CD8-positive, alpha-beta memory T cell (primary cell): Measurements from ENCODE around the gene ATP1B4. TPM values are rescaled to one million over a fixed set of nuclear protein-coding genes. Genes with fewer than 3 reads are reported as not detected.

Experiments
- CTCF ChIA-PET: fragments of 350-600 bp; sonication (Branson Sonifier 250); formaldehyde crosslinking; loops from one replicate; lab custom pipeline; 2021; ENCODE audit warnings: antibody characterized with exemption; lab: Charles Lee
- POLR2A ChIA-PET: fragments of 350-600 bp; sonication (Branson Sonifier 250); formaldehyde crosslinking; loops from one replicate; lab custom pipeline; 2021; ENCODE audit warnings: antibody characterized with exemption; lab: Charles Lee
- DNase-seq, 5 donors: peaks; one replicate each; pipeline versions ENCODE4 v3.0.0 to v3.0.0-alpha.2; 2020 to 2022; ENCODE audit warnings: mixed read lengths in 1 of 5
- H3K27ac ChIP-seq: one replicate; pipeline ENCODE4 v1.7.0; 2013; ENCODE audit warnings: low read depth, mild to moderate bottlenecking, low read length, moderate library complexity
- H3K27me3 ChIP-seq: 2 replicates; pipeline ENCODE4 v1.7.0; 2013; ENCODE audit warnings: low read length, mild to moderate bottlenecking; ENCODE audit not compliant: insufficient read depth, poor library complexity, severe bottlenecking
- H3K36me3 ChIP-seq: 2 replicates; pipeline ENCODE4 v1.7.0; 2013; ENCODE audit warnings: mild to moderate bottlenecking, low read length, moderate library complexity; ENCODE audit not compliant: insufficient read depth
- H3K4me1 ChIP-seq: 2 replicates; pipeline ENCODE4 v1.7.0; 2013; ENCODE audit warnings: mild to moderate bottlenecking, low read length, moderate library complexity; ENCODE audit not compliant: insufficient read depth
- H3K4me3 ChIP-seq: 2 replicates; pipeline ENCODE4 v1.7.0; 2013; ENCODE audit warnings: mild to moderate bottlenecking, low read length
- H3K9me3 ChIP-seq: 2 replicates; pipeline ENCODE4 v1.7.0; 2013; ENCODE audit warnings: mild to moderate bottlenecking, low read length
- H3K27ac Mint-ChIP-seq, 8 donors: one replicate each; pipeline ENCODE4 v1.8.0; 2020 to 2021; ENCODE audit warnings: mixed read lengths in 8 of 8, mild to moderate bottlenecking in 6 of 8, inconsistent platforms in 3 of 8, moderate library complexity in 3 of 8
- H3K27me3 Mint-ChIP-seq, 2 donors: one replicate each; pipeline ENCODE4 v1.8.0; 2020 to 2021; ENCODE audit warnings: mixed read lengths in 2 of 2, mild to moderate bottlenecking in 1 of 2, moderate library complexity in 1 of 2
- H3K36me3 Mint-ChIP-seq, 3 donors: one replicate each; pipeline ENCODE4 v1.8.0; 2020 to 2021; ENCODE audit warnings: mixed read lengths in 3 of 3, inconsistent platforms in 1 of 3, mild to moderate bottlenecking in 1 of 3
- H3K4me1 Mint-ChIP-seq, 3 donors: one replicate each; pipeline ENCODE4 v1.8.0; 2020 to 2021; ENCODE audit warnings: mixed read lengths in 3 of 3, inconsistent platforms in 1 of 3, mild to moderate bottlenecking in 1 of 3
- H3K4me3 Mint-ChIP-seq, 7 donors: one replicate each; pipeline ENCODE4 v1.8.0; 2020 to 2021; ENCODE audit warnings: mixed read lengths in 7 of 7, mild to moderate bottlenecking in 6 of 7, moderate library complexity in 4 of 7, inconsistent platforms in 2 of 7
- H3K9me3 Mint-ChIP-seq, 5 donors: one replicate each; pipeline ENCODE4 v1.8.0; 2020 to 2022; ENCODE audit warnings: mixed read lengths in 5 of 5, mild to moderate bottlenecking in 3 of 5, moderate library complexity in 2 of 5, inconsistent platforms in 1 of 5
- polyA plus RNA-seq: library from polyadenylated mRNA; unstranded; fragments of 300-500 nt; fragmentation: Illumina TruSeq; gene quantifications from one replicate; pipeline ENCODE4 v1.2.3, GENCODE V29; 2021
- total RNA-seq, 2 experiments: library from RNA; stranded (reverse); gene quantifications; one replicate each; pipeline ENCODE4 v1.2.3, GENCODE V29; 2021

Gene ATP1B4
- total and polyA plus RNA-seq, 3 experiments from 2014 or later = not detected

GRCh38 chrX:120377715-120378114, 15.8 kb downstream of the ATP1B4 start:
- Mint-ChIP-seq H3K27ac (no peak overlapping the region), H3K4me1 (peaks cover 3 to 7% (median 6%) of the 10 kb centered on the region in 3 donors), H3K27me3 (peaks cover 0 to 3% of the 10 kb centered on the region in 2 donors), H3K9me3 (no peaks in the 10 kb centered on the region), H3K4me3 (no peak overlapping the region), H3K36me3 (no peaks in the 10 kb centered on the region)
- no peaks in the 10 kb centered on the region for H3K27me3 ChIP-seq
- no peaks in the 10 kb centered on the region for H3K36me3 ChIP-seq
- no peak for DNase-seq
- ChIA-PET CTCF (no interaction called here), POLR2A (no interaction called here)
- H3K9me3 ChIP-seq = no peaks in the 10 kb centered on the region
- no peaks in the 10 kb centered on the region for H3K4me1 ChIP-seq
- no peak overlapping the region for H3K27ac ChIP-seq
- H3K4me3 ChIP-seq = no peak overlapping the region

GRCh38 chrX:120378570-120378969, 16.7 kb downstream of the ATP1B4 start:
- H3K27ac Mint-ChIP-seq = no peak overlapping the region

GRCh38 chrX:120379937-120380681, 18.2 kb downstream of the ATP1B4 start:
- ChIA-PET POLR2A (no interaction called here), CTCF (interaction anchor here (2.1 kb wide), 1 partner anchor 71 kb away, joined by 15 read pairs; no protein-coding TSS in a partner anchor)

More at GRCh38 chrX:120378570-120378969, 16.7 kb downstream of the ATP1B4 start:
- H3K9me3 ChIP-seq = no peaks in the 10 kb centered on the region
- no peaks in the 10 kb centered on the region for H3K36me3 ChIP-seq
- H3K9me3 Mint-ChIP-seq = no peaks in the 10 kb centered on the region
- H3K27me3 Mint-ChIP-seq = peaks cover 2 to 3% of the 10 kb centered on the region in 2 donors
- no peak for DNase-seq
- no peak overlapping the region for H3K4me3 Mint-ChIP-seq
- H3K27me3 ChIP-seq = no peaks in the 10 kb centered on the region
- H3K4me1 ChIP-seq = no peaks in the 10 kb centered on the region
- H3K4me1 Mint-ChIP-seq = peaks cover 3 to 7% (median 6%) of the 10 kb centered on the region in 3 donors
- H3K4me3 ChIP-seq = no peak overlapping the region
- no peak overlapping the region for H3K27ac ChIP-seq
- ChIA-PET CTCF (no interaction called here), POLR2A (no interaction called here)
- H3K36me3 Mint-ChIP-seq = no peaks in the 10 kb centered on the region

GRCh38 chrX:120380699-120381098, 18.8 kb downstream of the ATP1B4 start:
- peaks cover 0 to 2% (median 0%) of the 10 kb centered on the region in 5 donors for H3K9me3 Mint-ChIP-seq
- H3K36me3 Mint-ChIP-seq = no peaks in the 10 kb centered on the region
- Histone ChIP-seq H3K36me3 (no peaks in the 10 kb centered on the region), H3K9me3 (no peaks in the 10 kb centered on the region), H3K4me3 (no peak overlapping the region), H3K27ac (no peak overlapping the region), H3K4me1 (no peaks in the 10 kb centered on the region), H3K27me3 (no peaks in the 10 kb centered on the region)
- ChIA-PET CTCF (interaction anchor here (0.7 to 2.1 kb wide), 5 partner anchors 16 to 97 kb away, joined by 3 to 15 read pairs (median 5); no protein-coding TSS in a partner anchor), POLR2A (no interaction called here)
- peaks cover 3 to 7% (median 6%) of the 10 kb centered on the region in 3 donors for H3K4me1 Mint-ChIP-seq
- peak overlapping the region in 1 of 8 donors; percentile 55 for H3K27ac Mint-ChIP-seq
- no peak overlapping the region for H3K4me3 Mint-ChIP-seq
- peak in 4 of 5 donors; percentile 3 to 43 (median 34) for DNase-seq
- H3K27me3 Mint-ChIP-seq = peaks cover 2 to 3% of the 10 kb centered on the region in 2 donors

More at GRCh38 chrX:120379937-120380681, 18.2 kb downstream of the ATP1B4 start:
- no peak overlapping the region for H3K4me3 ChIP-seq
- H3K36me3 ChIP-seq = no peaks in the 10 kb centered on the region
- Mint-ChIP-seq H3K4me3 (no peak overlapping the region), H3K27me3 (peaks cover 2 to 3% of the 10 kb centered on the region in 2 donors), H3K27ac (no peak overlapping the region), H3K36me3 (no peaks in the 10 kb centered on the region), H3K4me1 (peaks cover 3 to 7% (median 6%) of the 10 kb centered on the region in 3 donors), H3K9me3 (peaks cover 0 to 2% (median 0%) of the 10 kb centered on the region in 5 donors)
- H3K9me3 ChIP-seq = no peaks in the 10 kb centered on the region
- H3K27ac ChIP-seq = no peak overlapping the region
- DNase-seq = no peak
- no peaks in the 10 kb centered on the region for H3K27me3 ChIP-seq
- no peaks in the 10 kb centered on the region for H3K4me1 ChIP-seq

- Histone ChIP-seq H3K9me3 (no peaks in the 10 kb centered on the region), H3K36me3 (no peaks in the 10 kb centered on the region), H3K4me3 (no peak overlapping the region), H3K27ac (no peak overlapping the region), H3K27me3 (no peaks in the 10 kb centered on the region), H3K4me1 (no peaks in the 10 kb centered on the region)
- no peaks in the 10 kb centered on the region for H3K4me1 Mint-ChIP-seq
- DNase-seq = no peak
- CTCF ChIA-PET = no interaction called here
- no peak overlapping the region for H3K4me3 Mint-ChIP-seq
- H3K27ac Mint-ChIP-seq = no peak overlapping the region
- no peaks in the 10 kb centered on the region for H3K9me3 Mint-ChIP-seq
- no peaks in the 10 kb centered on the region for H3K36me3 Mint-ChIP-seq
- peaks cover 0 to 4% of the 10 kb centered on the region in 2 donors for H3K27me3 Mint-ChIP-seq
- POLR2A ChIA-PET = no interaction called here
Measured at GRCh38 chrX:120401301-120401700, 39.4 kb downstream of the ATP1B4 start.

- no peak for DNase-seq
- Mint-ChIP-seq H3K27ac (no peak overlapping the region), H3K9me3 (no peaks in the 10 kb centered on the region), H3K36me3 (no peaks in the 10 kb centered on the region), H3K4me1 (no peaks in the 10 kb centered on the region), H3K4me3 (no peak overlapping the region), H3K27me3 (peaks cover 0 to 5% of the 10 kb centered on the region in 2 donors)
- Histone ChIP-seq H3K9me3 (no peaks in the 10 kb centered on the region), H3K36me3 (no peaks in the 10 kb centered on the region), H3K27me3 (no peaks in the 10 kb centered on the region), H3K4me1 (no peaks in the 10 kb centered on the region), H3K4me3 (no peak overlapping the region), H3K27ac (no peak overlapping the region)
- ChIA-PET POLR2A (no interaction called here), CTCF (no interaction called here)
Measured at GRCh38 chrX:120402369-120402768, 40.5 kb downstream of the ATP1B4 start.

GRCh38 chrX:120406638-120407037, 44.7 kb downstream of the ATP1B4 start:
- H3K27me3 Mint-ChIP-seq = peaks cover 0 to 6% of the 10 kb centered on the region in 2 donors
- DNase-seq = no peak
- H3K27ac Mint-ChIP-seq = no peak overlapping the region
- CTCF ChIA-PET = no interaction called here
- H3K4me3 Mint-ChIP-seq = no peak overlapping the region
- POLR2A ChIA-PET = no interaction called here
- no peaks in the 10 kb centered on the region for H3K4me1 ChIP-seq
- H3K4me3 ChIP-seq = no peak overlapping the region
- no peaks in the 10 kb centered on the region for H3K36me3 ChIP-seq
- H3K4me1 Mint-ChIP-seq = no peaks in the 10 kb centered on the region
- H3K27me3 ChIP-seq = no peaks in the 10 kb centered on the region
- no peaks in the 10 kb centered on the region for H3K9me3 ChIP-seq
- H3K27ac ChIP-seq = no peak overlapping the region
- H3K9me3 Mint-ChIP-seq = peaks cover 0 to 4% (median 0%) of the 10 kb centered on the region in 5 donors
- H3K36me3 Mint-ChIP-seq = peaks cover 0 to 14% (median 0%) of the 10 kb centered on the region in 3 donors

GRCh38 chrX:120408168-120408567, 46.3 kb downstream of the ATP1B4 start:
- H3K27me3 Mint-ChIP-seq = peaks cover 0 to 6% of the 10 kb centered on the region in 2 donors
- peaks cover 0 to 4% (median 0%) of the 10 kb centered on the region in 5 donors for H3K9me3 Mint-ChIP-seq
- POLR2A ChIA-PET = interaction anchor here (0.6 kb wide), 1 partner anchor 108 kb away, joined by 6 read pairs; no protein-coding TSS in a partner anchor
- H3K27ac ChIP-seq = no peak overlapping the region
- no peaks in the 10 kb centered on the region for H3K4me1 ChIP-seq
- H3K4me1 Mint-ChIP-seq = no peaks in the 10 kb centered on the region
- no peak overlapping the region for H3K27ac Mint-ChIP-seq
- H3K4me3 Mint-ChIP-seq = no peak overlapping the region
- H3K4me3 ChIP-seq = no peak overlapping the region
- peaks cover 0 to 14% (median 0%) of the 10 kb centered on the region in 3 donors for H3K36me3 Mint-ChIP-seq
- no peaks in the 10 kb centered on the region for H3K27me3 ChIP-seq
- no peak for DNase-seq
- no peaks in the 10 kb centered on the region for H3K9me3 ChIP-seq
- H3K36me3 ChIP-seq = no peaks in the 10 kb centered on the region
- CTCF ChIA-PET = no interaction called here
